ENCODE data around the gene FBXL16. TPM values are rescaled to one million over a fixed set of nuclear protein-coding genes. Genes with fewer than 3 reads are reported as not detected.

FBXL16 gene
- total and polyA plus RNA-seq, 2 donors (not counting 3 experiments of a cell fraction or from before 2014, with no cell fraction given): 0.07 to 0.22 TPM

DNA sequence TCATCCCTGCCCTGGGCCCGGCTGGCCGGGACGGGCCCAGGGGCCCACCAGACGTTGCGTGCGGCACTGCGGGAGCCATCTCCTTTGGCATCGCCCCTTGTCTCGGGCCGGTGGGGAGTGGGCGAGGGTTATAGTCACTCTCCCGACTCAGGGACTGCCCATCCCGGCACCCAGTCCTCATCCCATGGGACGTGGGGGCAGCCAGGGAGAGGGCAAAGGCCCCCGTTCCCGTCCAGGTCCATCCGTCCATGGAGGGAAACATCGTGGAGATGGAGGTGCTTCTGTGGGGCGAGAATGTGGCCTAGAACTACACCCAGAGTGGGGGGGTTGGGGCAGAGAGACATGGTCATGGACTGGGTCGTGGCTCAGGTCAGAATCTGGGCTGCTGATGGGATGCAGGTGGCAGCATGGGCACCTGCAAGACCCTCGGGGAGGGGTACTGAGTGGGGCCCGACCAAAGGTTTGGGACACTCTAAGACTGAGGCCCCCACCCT lies 58.9 kb downstream of the FBXL16 start:
- Histone ChIP-seq H3K36me3 (ENCODE audit: control insufficient read depth in 2 of 2, extremely low read depth in 1 of 2, insufficient read depth in 2 of 2, low read length in 2 of 2) (no peaks in the 10 kb centered on the region), H3K27me3 (ENCODE audit: control insufficient read depth in 2 of 2, insufficient read depth in 2 of 2, low read length in 2 of 2) (no peaks in the 10 kb centered on the region), H3K4me3 (replicated peaks in 1 of 3; ENCODE audit: insufficient read depth in 1 of 3, low read depth in 1 of 3, low read length in 3 of 3) (no peak overlapping the region), H4K20me1 (replicated peaks; ENCODE audit: control insufficient read depth, extremely low read depth, insufficient read depth, low read length) (no peaks in the 10 kb centered on the region), H2AFZ (ENCODE audit: low read depth, low read length) (no peak overlapping the region), H3K4me2 (ENCODE audit: insufficient read depth, low read length) (no peak overlapping the region), H3K79me2 (ENCODE audit: control insufficient read depth, insufficient read depth, low read length) (no peaks in the 10 kb centered on the region), H3K4me1 (ENCODE audit: control insufficient read depth, extremely low read depth, insufficient read depth, low read length) (peaks cover 13% of the 10 kb centered on the region), H3K9me3 (replicated peaks; ENCODE audit: control insufficient read depth, insufficient read depth, low read length) (no peaks in the 10 kb centered on the region), H3K9ac (replicated peaks; ENCODE audit: extremely low read depth, insufficient read depth, low read length) (no peak overlapping the region), H3K9me1 (replicated peaks; ENCODE audit: control insufficient read depth, extremely low read depth, insufficient read depth, low read length) (no peaks in the 10 kb centered on the region), H3K27ac (ENCODE audit: insufficient read depth, low read depth, low read length) (no peak overlapping the region)
- no peak for FAIRE-seq
- POLR2A ChIA-PET: no interaction called here
- no peak for DNase-seq (ENCODE audit: low read depth, low spot score)
- CTCF ChIA-PET: interaction anchor here (1.8 kb wide), 1 partner anchor 10 kb away, joined by 8 read pairs; the partner anchor contains the start of gene METTL26
- dilution Hi-C loops (cut with MboI; ENCODE audit: extremely low pct_ligation_motif_present, low sequenced_read_pairs): no loop called here
- intact Hi-C loops (cut with micrococcal nuclease): no loop called here
- TF ChIP-seq, protein P1, sequence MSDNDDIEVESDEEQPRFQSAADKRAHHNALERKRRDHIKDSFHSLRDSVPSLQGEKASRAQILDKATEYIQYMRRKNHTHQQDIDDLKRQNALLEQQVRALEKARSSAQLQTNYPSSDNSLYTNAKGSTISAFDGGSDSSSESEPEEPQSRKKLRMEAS (IDR thresholded peaks at IDR 0.05; ENCODE audit: insufficient read depth, insufficient read length): no peak
- TF ChIP-seq, protein P2, sequence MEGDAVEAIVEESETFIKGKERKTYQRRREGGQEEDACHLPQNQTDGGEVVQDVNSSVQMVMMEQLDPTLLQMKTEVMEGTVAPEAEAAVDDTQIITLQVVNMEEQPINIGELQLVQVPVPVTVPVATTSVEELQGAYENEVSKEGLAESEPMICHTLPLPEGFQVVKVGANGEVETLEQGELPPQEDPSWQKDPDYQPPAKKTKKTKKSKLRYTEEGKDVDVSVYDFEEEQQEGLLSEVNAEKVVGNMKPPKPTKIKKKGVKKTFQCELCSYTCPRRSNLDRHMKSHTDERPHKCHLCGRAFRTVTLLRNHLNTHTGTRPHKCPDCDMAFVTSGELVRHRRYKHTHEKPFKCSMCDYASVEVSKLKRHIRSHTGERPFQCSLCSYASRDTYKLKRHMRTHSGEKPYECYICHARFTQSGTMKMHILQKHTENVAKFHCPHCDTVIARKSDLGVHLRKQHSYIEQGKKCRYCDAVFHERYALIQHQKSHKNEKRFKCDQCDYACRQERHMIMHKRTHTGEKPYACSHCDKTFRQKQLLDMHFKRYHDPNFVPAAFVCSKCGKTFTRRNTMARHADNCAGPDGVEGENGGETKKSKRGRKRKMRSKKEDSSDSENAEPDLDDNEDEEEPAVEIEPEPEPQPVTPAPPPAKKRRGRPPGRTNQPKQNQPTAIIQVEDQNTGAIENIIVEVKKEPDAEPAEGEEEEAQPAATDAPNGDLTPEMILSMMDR (IDR thresholded peaks at IDR 0.05; ENCODE audit: extremely low read depth in 1 of 2, insufficient read depth in 1 of 2, low read depth in 1 of 2, low read length in 2 of 2): no peak
- TF ChIP-seq POLR2AphosphoS5 (IDR thresholded peaks at IDR 0.05; ENCODE audit: insufficient read depth, low read depth, low read length) (no peak), GATA2 (IDR thresholded peaks at IDR 0.05; ENCODE audit: insufficient read depth, insufficient read length, low read depth, low read length) (no peak), JUN (IDR thresholded peaks at IDR 0.05; ENCODE audit: borderline replicate concordance, insufficient read depth, insufficient read length, low read depth) (no peak), EZH2 (IDR thresholded peaks at IDR 0.05; ENCODE audit: borderline replicate concordance, low read depth, low read length, severe bottlenecking) (no peak), FOS (IDR thresholded peaks at IDR 0.05; ENCODE audit: borderline replicate concordance, insufficient read depth, low read length) (no peak), POLR2A (IDR thresholded peaks at IDR 0.05; ENCODE audit: low read depth, low read length) (no peak), MYC (IDR thresholded peaks at IDR 0.05; ENCODE audit: low read depth, low read length) (no peak)
- BruUV-seq (replicated peaks): no TSS peak
